Measurements from ENCODE around the gene FADS1. TPM values are rescaled to one million over a fixed set of nuclear protein-coding genes. Genes with fewer than 3 reads are reported as not detected.

The FADS1 gene
- total and polyA plus RNA-seq, 2 donors (not counting 1 experiment from before 2014, with no cell fraction given) = 173 to 208 TPM

DNA sequence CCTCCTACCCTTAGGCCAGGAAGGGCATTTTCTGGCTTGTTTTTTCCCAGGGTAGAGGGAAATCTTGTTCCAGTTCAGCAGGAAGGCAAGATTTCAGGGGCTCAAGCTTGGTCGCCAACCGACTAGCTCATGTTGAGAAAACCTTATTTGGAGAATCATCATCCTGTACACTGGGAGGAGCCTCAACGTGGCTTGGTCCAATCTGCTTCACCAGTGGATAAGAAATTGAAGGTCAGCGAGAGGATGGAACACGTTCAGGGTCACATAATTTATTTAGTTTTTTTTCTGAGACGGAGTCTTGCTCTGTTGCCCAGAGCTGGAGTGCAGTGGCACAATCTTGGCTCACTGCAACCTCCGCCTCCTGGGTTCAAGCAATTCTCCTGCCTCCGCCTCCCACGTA is 31.8 kb upstream of the FADS1 start:
- DNase-seq (ENCODE audit: low read depth in 2 of 2) = no peak
- TF ChIP-seq EZH2 (IDR thresholded peaks at IDR 0.05; ENCODE audit: low read length, missing control alignments) = no peak
- TF ChIP-seq, protein P1, sequence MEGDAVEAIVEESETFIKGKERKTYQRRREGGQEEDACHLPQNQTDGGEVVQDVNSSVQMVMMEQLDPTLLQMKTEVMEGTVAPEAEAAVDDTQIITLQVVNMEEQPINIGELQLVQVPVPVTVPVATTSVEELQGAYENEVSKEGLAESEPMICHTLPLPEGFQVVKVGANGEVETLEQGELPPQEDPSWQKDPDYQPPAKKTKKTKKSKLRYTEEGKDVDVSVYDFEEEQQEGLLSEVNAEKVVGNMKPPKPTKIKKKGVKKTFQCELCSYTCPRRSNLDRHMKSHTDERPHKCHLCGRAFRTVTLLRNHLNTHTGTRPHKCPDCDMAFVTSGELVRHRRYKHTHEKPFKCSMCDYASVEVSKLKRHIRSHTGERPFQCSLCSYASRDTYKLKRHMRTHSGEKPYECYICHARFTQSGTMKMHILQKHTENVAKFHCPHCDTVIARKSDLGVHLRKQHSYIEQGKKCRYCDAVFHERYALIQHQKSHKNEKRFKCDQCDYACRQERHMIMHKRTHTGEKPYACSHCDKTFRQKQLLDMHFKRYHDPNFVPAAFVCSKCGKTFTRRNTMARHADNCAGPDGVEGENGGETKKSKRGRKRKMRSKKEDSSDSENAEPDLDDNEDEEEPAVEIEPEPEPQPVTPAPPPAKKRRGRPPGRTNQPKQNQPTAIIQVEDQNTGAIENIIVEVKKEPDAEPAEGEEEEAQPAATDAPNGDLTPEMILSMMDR (conservative IDR thresholded peaks at IDR 0.05 in 1 of 2, IDR thresholded peaks at IDR 0.05 in 1 of 2; ENCODE audit: low read depth in 1 of 2, low read length in 2 of 2) = no peak
- H3K4me1 ChIP-seq (ENCODE audit: control insufficient read depth, extremely low read depth, insufficient read depth, low read length) = no peaks in the 10 kb centered on the region
- H3K27ac ChIP-seq (ENCODE audit: insufficient read depth, low read length) = no peak overlapping the region
- no peak overlapping the region for H3K4me3 ChIP-seq (replicated peaks in 1 of 4; ENCODE audit: control extremely low read depth in 1 of 4, insufficient read depth in 1 of 4, low read depth in 3 of 4, low read length in 4 of 4)
- no peak overlapping the region for H2AFZ ChIP-seq (ENCODE audit: low read length)
- no peak overlapping the region for H3K4me2 ChIP-seq (ENCODE audit: extremely low read depth, insufficient read depth, low read length)
- H3K9me3 ChIP-seq (ENCODE audit: control insufficient read depth, insufficient read depth, low read depth, low read length) = no peaks in the 10 kb centered on the region
- peaks cover 41% of the 10 kb centered on the region for H3K36me3 ChIP-seq (ENCODE audit: control insufficient read depth, insufficient read depth, low read length)
- H3K9ac ChIP-seq (ENCODE audit: insufficient read depth, low read length) = no peak overlapping the region
- no peaks in the 10 kb centered on the region for H4K20me1 ChIP-seq (ENCODE audit: control insufficient read depth, extremely low read depth, insufficient read depth, low read length)
- H3K79me2 ChIP-seq (ENCODE audit: control insufficient read depth, insufficient read depth, low read length) = no peaks in the 10 kb centered on the region
- no peaks in the 10 kb centered on the region for H3K27me3 ChIP-seq (ENCODE audit: control insufficient read depth, insufficient read depth, low read length)

DNA sequence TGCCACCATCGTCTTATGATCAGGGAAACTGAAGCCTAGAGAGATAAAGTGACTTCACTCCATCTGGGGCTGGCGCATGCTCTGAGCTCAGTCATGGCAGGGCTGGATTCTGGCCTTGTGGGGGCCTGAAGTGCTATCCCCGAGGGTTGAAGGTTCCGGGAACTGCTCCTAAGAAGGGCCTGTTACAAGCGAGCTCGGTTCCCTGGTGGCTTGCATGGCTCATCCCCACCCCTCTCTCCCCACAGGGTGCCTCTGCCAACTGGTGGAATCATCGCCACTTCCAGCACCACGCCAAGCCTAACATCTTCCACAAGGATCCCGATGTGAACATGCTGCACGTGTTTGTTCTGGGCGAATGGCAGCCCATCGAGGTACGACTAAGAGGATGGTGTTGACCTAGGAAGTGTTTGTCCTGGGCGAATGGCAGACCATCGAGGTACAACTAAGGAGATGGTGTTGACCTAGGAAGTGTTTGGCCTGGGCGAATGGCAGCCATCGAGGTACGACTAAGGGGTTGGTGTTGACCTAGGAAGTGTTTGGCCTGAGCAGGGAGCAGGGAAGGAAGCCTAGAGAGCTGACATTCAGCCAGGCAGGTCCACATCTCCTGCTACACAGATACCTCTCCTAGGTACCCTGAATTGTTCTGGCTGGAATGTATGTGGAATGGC is 31.2 kb upstream of the FADS1 start:
- no peaks in the 10 kb centered on the region for H3K79me2 ChIP-seq (ENCODE audit: control insufficient read depth, insufficient read depth, low read length)
- no peaks in the 10 kb centered on the region for H3K9me3 ChIP-seq (ENCODE audit: control insufficient read depth, insufficient read depth, low read depth, low read length)
- TF ChIP-seq, protein P1 (conservative IDR thresholded peaks at IDR 0.05 in 1 of 2, IDR thresholded peaks at IDR 0.05 in 1 of 2; ENCODE audit: low read depth in 1 of 2, low read length in 2 of 2) = no peak
- no peak for TF ChIP-seq EZH2 (IDR thresholded peaks at IDR 0.05; ENCODE audit: low read length, missing control alignments)
- H3K4me3 ChIP-seq (replicated peaks in 1 of 4; ENCODE audit: control extremely low read depth in 1 of 4, insufficient read depth in 1 of 4, low read depth in 3 of 4, low read length in 4 of 4) = no peak overlapping the region
- DNase-seq (ENCODE audit: low read depth in 2 of 2) = no peak
- no peak overlapping the region for H3K9ac ChIP-seq (ENCODE audit: insufficient read depth, low read length)
- H4K20me1 ChIP-seq (ENCODE audit: control insufficient read depth, extremely low read depth, insufficient read depth, low read length) = no peaks in the 10 kb centered on the region
- H3K4me1 ChIP-seq (ENCODE audit: control insufficient read depth, extremely low read depth, insufficient read depth, low read length) = no peaks in the 10 kb centered on the region
- H3K27me3 ChIP-seq (ENCODE audit: control insufficient read depth, insufficient read depth, low read length) = no peaks in the 10 kb centered on the region
- H3K4me2 ChIP-seq (ENCODE audit: extremely low read depth, insufficient read depth, low read length) = no peak overlapping the region
- no peak overlapping the region for H2AFZ ChIP-seq (ENCODE audit: low read length)
- peaks cover 41% of the 10 kb centered on the region for H3K36me3 ChIP-seq (ENCODE audit: control insufficient read depth, insufficient read depth, low read length)
- H3K27ac ChIP-seq (ENCODE audit: insufficient read depth, low read length) = no peak overlapping the region

DNA sequence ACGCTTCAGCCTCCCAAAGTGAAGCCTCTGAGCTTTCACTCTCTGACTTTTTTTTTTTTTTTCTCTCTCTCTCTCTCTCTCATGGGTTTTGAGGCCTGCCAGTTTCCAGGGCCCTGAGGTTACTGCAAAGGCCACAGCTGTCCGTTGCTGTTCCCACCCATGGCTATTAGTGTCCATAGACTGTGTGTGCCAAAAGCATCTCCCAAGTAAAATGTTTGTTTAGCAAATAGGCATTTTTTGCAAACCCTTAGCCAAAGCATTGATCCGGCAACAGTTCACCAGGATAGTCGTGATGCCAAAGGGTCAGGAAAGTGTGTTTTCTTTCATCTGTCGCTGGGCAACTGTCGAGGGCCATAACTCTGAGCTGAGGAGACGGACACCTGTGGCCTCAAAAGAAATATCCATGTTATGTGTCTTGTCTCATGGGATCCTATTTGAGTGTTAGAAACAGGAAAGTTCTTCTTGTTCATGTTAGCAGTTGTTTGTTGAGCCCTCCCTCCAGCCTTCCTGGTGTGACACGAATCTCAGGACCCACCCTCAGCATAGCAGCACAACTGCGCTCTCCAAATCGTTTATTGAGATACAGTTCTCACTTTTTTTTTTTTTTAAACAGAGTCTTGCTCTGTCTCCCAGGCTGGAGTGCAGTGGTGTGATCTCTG is 29.7 kb upstream of the FADS1 start:
- no peak for DNase-seq (ENCODE audit: low read depth in 2 of 2)
- Histone ChIP-seq H3K4me1 (ENCODE audit: control insufficient read depth, extremely low read depth, insufficient read depth, low read length) (no peaks in the 10 kb centered on the region), H3K27ac (ENCODE audit: insufficient read depth, low read length) (no peak overlapping the region)

More for the DNA sequence above, 29.7 kb upstream of the FADS1 start:
- H4K20me1 ChIP-seq (ENCODE audit: control insufficient read depth, extremely low read depth, insufficient read depth, low read length) = no peaks in the 10 kb centered on the region
- no peak overlapping the region for H2AFZ ChIP-seq (ENCODE audit: low read length)
- peaks cover 47% of the 10 kb centered on the region for H3K36me3 ChIP-seq (ENCODE audit: control insufficient read depth, insufficient read depth, low read length)
- H3K9ac ChIP-seq (ENCODE audit: insufficient read depth, low read length) = no peak overlapping the region
- no peaks in the 10 kb centered on the region for H3K9me3 ChIP-seq (ENCODE audit: control insufficient read depth, insufficient read depth, low read depth, low read length)
- no peak overlapping the region for H3K4me2 ChIP-seq (ENCODE audit: extremely low read depth, insufficient read depth, low read length)
- H3K27me3 ChIP-seq (ENCODE audit: control insufficient read depth, insufficient read depth, low read length) = no peaks in the 10 kb centered on the region
- no peak overlapping the region for H3K4me3 ChIP-seq (replicated peaks in 1 of 4; ENCODE audit: control extremely low read depth in 1 of 4, insufficient read depth in 1 of 4, low read depth in 3 of 4, low read length in 4 of 4)
- TF ChIP-seq EZH2 (IDR thresholded peaks at IDR 0.05; ENCODE audit: low read length, missing control alignments) = no peak
- no peaks in the 10 kb centered on the region for H3K79me2 ChIP-seq (ENCODE audit: control insufficient read depth, insufficient read depth, low read length)
